RWPE1 (cell line): ENCODE measurements around the gene KCND3.

Experiments
- CTCF ChIA-PET: fragments of 350-600 bp; sonication (Branson Sonifier 250); formaldehyde crosslinking; extraction: SDS; loops from one replicate; lab custom pipeline; 2021; lab: Yijun Ruan, JAX
- POLR2A ChIA-PET: fragments of 400-600 bp; formaldehyde crosslinking; extraction: SDS; loops from one replicate; lab custom pipeline; 2020; ENCODE audit warnings: antibody characterized with exemption; ENCODE audit not compliant: low non-redundant PET; lab: Yijun Ruan, JAX
- DNase-seq: peaks from one replicate; pipeline ENCODE4 v3.0.0; 2012; ENCODE audit warnings: low spot score
- H3K27ac ChIP-seq: fragments of 450-650 bp; 2 replicates; pipeline ENCODE4 v1.5.1; 2017
- CTCF ChIP-seq: fragments of 450-650 bp; conservative IDR thresholded peaks from 2 replicates; pipeline ENCODE4 v1.5.1; 2017; ENCODE audit warnings: low read depth, mild to moderate bottlenecking

KCND3 gene

GRCh38 chr1:111952125-111952657 lies 37.3 kb downstream of the KCND3 start:
- no peak for TF ChIP-seq CTCF
- no peak overlapping the region for H3K27ac ChIP-seq
- POLR2A ChIA-PET, result no interaction called here
- DNase-seq, result peak; percentile 29
- CTCF ChIA-PET, result no interaction called here

GRCh38 chr1:111948209-111949171 lies 41.0 kb downstream of the KCND3 start:
- ChIA-PET CTCF (interaction anchor here (0.5 to 1.6 kb wide), 2 partner anchors 43 to 185 kb away, joined by 3 to 7 read pairs; no protein-coding TSS in a partner anchor), POLR2A (no interaction called here)
- H3K27ac ChIP-seq, result peak overlapping the region; percentile 80
- peak; percentile 75 for DNase-seq
- TF ChIP-seq CTCF, result no peak

GRCh38 chr1:111943846-111944749 lies 45.4 kb downstream of the KCND3 start:
- DNase-seq, result no peak
- no peak overlapping the region for H3K27ac ChIP-seq
- TF ChIP-seq CTCF, result no peak
- POLR2A ChIA-PET, result no interaction called here
- CTCF ChIA-PET, result no interaction called here

- H3K27ac ChIP-seq, result no peak overlapping the region
- POLR2A ChIA-PET, result no interaction called here
- no peak for DNase-seq
- CTCF ChIA-PET, result interaction anchor here (0.6 kb wide), 1 partner anchor 56 kb away, joined by 3 read pairs; no protein-coding TSS in a partner anchor
- TF ChIP-seq CTCF, result no peak
These were observed 46.4 kb downstream of the KCND3 start for GRCh38 chr1:111943066-111943465.

- ChIA-PET CTCF (interaction anchor here (0.7 kb wide), 1 partner anchor 13 kb away, joined by 3 read pairs; no protein-coding TSS in a partner anchor), POLR2A (no interaction called here)
- no peak for TF ChIP-seq CTCF
- no peak for DNase-seq
- H3K27ac ChIP-seq, result no peak overlapping the region
These were observed 50.9 kb downstream of the KCND3 start for GRCh38 chr1:111938536-111938935.
